Liver (tissue), 3 donors: ENCODE data around the gene SRGAP3.

Experiments used
- SP1 ChIP-seq: IDR thresholded peaks from 2 replicates; pipeline ENCODE4 v1.6.1; 2018; ENCODE audit warnings: antibody characterized with exemption, mild to moderate bottlenecking
- YY1 ChIP-seq: IDR thresholded peaks from 2 replicates; pipeline ENCODE4 v1.6.1; 2016; ENCODE audit warnings: antibody characterized with exemption, mild to moderate bottlenecking
- TF ChIP-seq, protein P1 (sequence below): IDR thresholded peaks from 2 replicates; pipeline ENCODE4 v1.6.1; 2016; ENCODE audit warnings: antibody characterized with exemption
- TF ChIP-seq, protein P2 (sequence below): fragments of 150-350 bp; IDR thresholded peaks from 2 replicates; pipeline ENCODE4 v1.5.1; 2017; ENCODE audit warnings: improper control_type of control experiment, low read depth, low read length; ENCODE audit not compliant: missing input control
- TF ChIP-seq, protein P3 (sequence below): IDR thresholded peaks from 2 replicates; pipeline ENCODE4 v1.6.1; 2016; ENCODE audit warnings: antibody characterized with exemption, mild to moderate bottlenecking
- donor health status: healthy.
- donor health status: healthy.

DNA sequence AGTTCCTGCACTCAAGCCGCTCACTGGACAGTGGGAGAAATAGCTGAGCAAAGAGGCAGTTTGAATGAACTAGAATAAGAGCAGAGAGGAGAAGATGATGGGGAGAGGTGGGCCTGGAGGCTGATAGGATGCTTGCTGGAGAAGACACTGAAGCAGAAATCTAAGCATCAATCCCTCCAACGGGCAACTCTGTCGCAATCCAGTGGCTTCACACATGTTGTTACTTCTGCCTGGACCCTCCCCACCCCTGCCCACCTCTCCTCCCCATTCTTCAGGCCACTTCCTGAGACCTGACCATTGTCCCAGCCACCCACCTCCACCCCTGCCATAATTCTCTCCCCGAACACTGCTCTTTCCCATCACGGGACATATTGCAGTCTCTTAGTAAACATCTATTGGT, 76.0 kb downstream of the SRGAP3 start:
- TF ChIP-seq, protein P1, sequence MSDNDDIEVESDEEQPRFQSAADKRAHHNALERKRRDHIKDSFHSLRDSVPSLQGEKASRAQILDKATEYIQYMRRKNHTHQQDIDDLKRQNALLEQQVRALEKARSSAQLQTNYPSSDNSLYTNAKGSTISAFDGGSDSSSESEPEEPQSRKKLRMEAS = no peak
- TF ChIP-seq, protein P2, sequence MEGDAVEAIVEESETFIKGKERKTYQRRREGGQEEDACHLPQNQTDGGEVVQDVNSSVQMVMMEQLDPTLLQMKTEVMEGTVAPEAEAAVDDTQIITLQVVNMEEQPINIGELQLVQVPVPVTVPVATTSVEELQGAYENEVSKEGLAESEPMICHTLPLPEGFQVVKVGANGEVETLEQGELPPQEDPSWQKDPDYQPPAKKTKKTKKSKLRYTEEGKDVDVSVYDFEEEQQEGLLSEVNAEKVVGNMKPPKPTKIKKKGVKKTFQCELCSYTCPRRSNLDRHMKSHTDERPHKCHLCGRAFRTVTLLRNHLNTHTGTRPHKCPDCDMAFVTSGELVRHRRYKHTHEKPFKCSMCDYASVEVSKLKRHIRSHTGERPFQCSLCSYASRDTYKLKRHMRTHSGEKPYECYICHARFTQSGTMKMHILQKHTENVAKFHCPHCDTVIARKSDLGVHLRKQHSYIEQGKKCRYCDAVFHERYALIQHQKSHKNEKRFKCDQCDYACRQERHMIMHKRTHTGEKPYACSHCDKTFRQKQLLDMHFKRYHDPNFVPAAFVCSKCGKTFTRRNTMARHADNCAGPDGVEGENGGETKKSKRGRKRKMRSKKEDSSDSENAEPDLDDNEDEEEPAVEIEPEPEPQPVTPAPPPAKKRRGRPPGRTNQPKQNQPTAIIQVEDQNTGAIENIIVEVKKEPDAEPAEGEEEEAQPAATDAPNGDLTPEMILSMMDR = no peak
- TF ChIP-seq SP1 (no peak), YY1 (no peak)
- TF ChIP-seq, protein P3, sequence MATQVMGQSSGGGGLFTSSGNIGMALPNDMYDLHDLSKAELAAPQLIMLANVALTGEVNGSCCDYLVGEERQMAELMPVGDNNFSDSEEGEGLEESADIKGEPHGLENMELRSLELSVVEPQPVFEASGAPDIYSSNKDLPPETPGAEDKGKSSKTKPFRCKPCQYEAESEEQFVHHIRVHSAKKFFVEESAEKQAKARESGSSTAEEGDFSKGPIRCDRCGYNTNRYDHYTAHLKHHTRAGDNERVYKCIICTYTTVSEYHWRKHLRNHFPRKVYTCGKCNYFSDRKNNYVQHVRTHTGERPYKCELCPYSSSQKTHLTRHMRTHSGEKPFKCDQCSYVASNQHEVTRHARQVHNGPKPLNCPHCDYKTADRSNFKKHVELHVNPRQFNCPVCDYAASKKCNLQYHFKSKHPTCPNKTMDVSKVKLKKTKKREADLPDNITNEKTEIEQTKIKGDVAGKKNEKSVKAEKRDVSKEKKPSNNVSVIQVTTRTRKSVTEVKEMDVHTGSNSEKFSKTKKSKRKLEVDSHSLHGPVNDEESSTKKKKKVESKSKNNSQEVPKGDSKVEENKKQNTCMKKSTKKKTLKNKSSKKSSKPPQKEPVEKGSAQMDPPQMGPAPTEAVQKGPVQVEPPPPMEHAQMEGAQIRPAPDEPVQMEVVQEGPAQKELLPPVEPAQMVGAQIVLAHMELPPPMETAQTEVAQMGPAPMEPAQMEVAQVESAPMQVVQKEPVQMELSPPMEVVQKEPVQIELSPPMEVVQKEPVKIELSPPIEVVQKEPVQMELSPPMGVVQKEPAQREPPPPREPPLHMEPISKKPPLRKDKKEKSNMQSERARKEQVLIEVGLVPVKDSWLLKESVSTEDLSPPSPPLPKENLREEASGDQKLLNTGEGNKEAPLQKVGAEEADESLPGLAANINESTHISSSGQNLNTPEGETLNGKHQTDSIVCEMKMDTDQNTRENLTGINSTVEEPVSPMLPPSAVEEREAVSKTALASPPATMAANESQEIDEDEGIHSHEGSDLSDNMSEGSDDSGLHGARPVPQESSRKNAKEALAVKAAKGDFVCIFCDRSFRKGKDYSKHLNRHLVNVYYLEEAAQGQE = no peak
